SK-N-MC (cell line): ENCODE results near the gene CDKN2A.

Experiments used
- EZH2 ChIP-seq: fragments of 200-600 bp; sonication (generic); IDR thresholded peaks from one replicate; pipeline ENCODE4 v1.6.1; 2017; ENCODE audit warnings: antibody characterized with exemption
- POLR2AphosphoS5 ChIP-seq: IDR thresholded peaks from 2 replicates; pipeline ENCODE4 v1.6.1; 2012; ENCODE audit warnings: mild to moderate bottlenecking, low read depth, low read length, borderline replicate concordance

GRCh38 chr9:21936161-21936560 lies 58.0 kb downstream of the CDKN2A start:
- TF ChIP-seq POLR2AphosphoS5 (no peak), EZH2 (no peak)
